OCI-LY7 (cell line): ENCODE measurements around the gene NTS.

Experiments used
- EZH2phosphoT487 ChIP-seq: fragments of 200-600 bp; sonication (generic); IDR thresholded peaks from 2 replicates; pipeline ENCODE4 v1.6.1; 2018; ENCODE audit warnings: low read depth, borderline replicate concordance, mild to moderate bottlenecking, mixed run types, antibody characterized with exemption, low read length, moderate library complexity, mixed read lengths
- TF ChIP-seq, protein P1 (sequence below): fragments of 200-600 bp; sonication (generic); conservative IDR thresholded peaks from 2 replicates; pipeline ENCODE4 v1.5.1; 2014; ENCODE audit warnings: mild to moderate bottlenecking, antibody characterized with exemption, low read length, moderate library complexity, mixed read lengths

DNA sequence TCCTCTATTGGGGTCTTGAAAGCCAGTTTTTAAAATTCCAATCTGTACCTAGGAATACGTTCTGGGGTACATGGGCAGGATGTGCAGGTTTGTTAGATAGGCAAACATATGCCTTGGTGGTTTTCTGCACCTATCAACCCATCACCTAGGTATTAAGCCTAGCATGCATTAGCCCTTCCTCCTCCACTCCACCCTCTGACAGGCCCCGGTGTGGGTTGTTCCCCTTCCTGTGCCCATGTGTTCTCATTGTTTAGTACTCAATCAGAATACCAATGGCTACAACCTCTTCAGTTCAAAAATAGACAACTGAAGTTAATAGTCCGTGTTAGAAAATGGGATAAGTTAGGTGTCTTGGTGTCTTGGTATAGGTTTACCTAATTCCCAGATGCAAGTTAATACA is 3.4 kb downstream of the NTS start:
- no peak for TF ChIP-seq EZH2phosphoT487
- TF ChIP-seq, protein P1, sequence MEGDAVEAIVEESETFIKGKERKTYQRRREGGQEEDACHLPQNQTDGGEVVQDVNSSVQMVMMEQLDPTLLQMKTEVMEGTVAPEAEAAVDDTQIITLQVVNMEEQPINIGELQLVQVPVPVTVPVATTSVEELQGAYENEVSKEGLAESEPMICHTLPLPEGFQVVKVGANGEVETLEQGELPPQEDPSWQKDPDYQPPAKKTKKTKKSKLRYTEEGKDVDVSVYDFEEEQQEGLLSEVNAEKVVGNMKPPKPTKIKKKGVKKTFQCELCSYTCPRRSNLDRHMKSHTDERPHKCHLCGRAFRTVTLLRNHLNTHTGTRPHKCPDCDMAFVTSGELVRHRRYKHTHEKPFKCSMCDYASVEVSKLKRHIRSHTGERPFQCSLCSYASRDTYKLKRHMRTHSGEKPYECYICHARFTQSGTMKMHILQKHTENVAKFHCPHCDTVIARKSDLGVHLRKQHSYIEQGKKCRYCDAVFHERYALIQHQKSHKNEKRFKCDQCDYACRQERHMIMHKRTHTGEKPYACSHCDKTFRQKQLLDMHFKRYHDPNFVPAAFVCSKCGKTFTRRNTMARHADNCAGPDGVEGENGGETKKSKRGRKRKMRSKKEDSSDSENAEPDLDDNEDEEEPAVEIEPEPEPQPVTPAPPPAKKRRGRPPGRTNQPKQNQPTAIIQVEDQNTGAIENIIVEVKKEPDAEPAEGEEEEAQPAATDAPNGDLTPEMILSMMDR = no peak
